K562 (cell line): ENCODE measurements around the gene MAPKAPK2. TPM values are rescaled to one million over a fixed set of nuclear protein-coding genes. Genes with fewer than 3 reads are reported as not detected.

ENCODE experiments used
- GTF2A2 ChIP-seq: IDR thresholded peaks from 2 replicates; pipeline ENCODE4 v1.6.1; 2016; ENCODE audit warnings: mild to moderate bottlenecking, missing genetic modification characterization, missing compliant biosample characterization
- HCFC1 ChIP-seq: IDR thresholded peaks from 2 replicates; pipeline ENCODE4 v1.6.1; 2012; ENCODE audit warnings: low read depth, low read length, improper control_type of control experiment
- HMGXB4 ChIP-seq: sonication (generic); formaldehyde crosslinking; IDR thresholded peaks from 2 replicates; pipeline ENCODE4 v1.8.1; 2023; ENCODE audit warnings: mild to moderate bottlenecking, missing genetic modification reagents
- MBD2 ChIP-seq: sonication (generic); IDR thresholded peaks from 2 replicates; pipeline ENCODE4 v1.6.1; 2016; ENCODE audit warnings: low read depth, borderline replicate concordance
- RBM14 ChIP-seq: fragments of 200-400 bp; formaldehyde crosslinking; IDR thresholded peaks from 2 replicates; pipeline ENCODE4 v1.6.1; 2018; ENCODE audit warnings: low read depth, mild to moderate bottlenecking, low read length, moderate library complexity, borderline replicate concordance; ENCODE audit not compliant: insufficient read depth
- SAP30 ChIP-seq: fragments of 200-600 bp; sonication (generic); IDR thresholded peaks from 2 replicates; pipeline ENCODE4 v1.6.1; 2012; ENCODE audit warnings: borderline replicate concordance, low read depth, mild to moderate bottlenecking, moderate library complexity, low read length, control low read depth, inconsistent platforms; ENCODE audit not compliant: insufficient read depth, poor library complexity, severe bottlenecking
- SNRNP70 ChIP-seq: fragments of 200-400 bp; formaldehyde crosslinking; optimal IDR thresholded peaks from 2 replicates; pipeline ENCODE3; 2017; ENCODE audit warnings: low read depth, low read length
- USF1 ChIP-seq: sonication (generic); formaldehyde crosslinking; IDR thresholded peaks from 2 replicates; pipeline ENCODE4 v1.9.0; 2022; ENCODE audit warnings: mild to moderate bottlenecking, missing genetic modification reagents
- ZNF184 ChIP-seq: sonication (generic); formaldehyde crosslinking; IDR thresholded peaks from 2 replicates; pipeline ENCODE4 v1.5.0; 2020; ENCODE audit warnings: missing genetic modification reagents
- ZNF395 ChIP-seq: fragments of 200-800 bp; sonication (Bioruptor generic); IDR thresholded peaks from 2 replicates; pipeline ENCODE4 v1.6.1; 2017; ENCODE audit warnings: missing genetic modification characterization, missing compliant biosample characterization
- ZNF407 ChIP-seq: fragments of 450-650 bp; IDR thresholded peaks from 2 replicates; pipeline ENCODE4 v1.6.1; 2016; ENCODE audit warnings: low read depth
- ZNF75A ChIP-seq: fragments of 450-650 bp; formaldehyde crosslinking; IDR thresholded peaks from 2 replicates; pipeline ENCODE4 v1.4.0; 2020; ENCODE audit warnings: mild to moderate bottlenecking
- ZNF76 ChIP-seq: fragments of 250-450 bp; sonication (Bioruptor Pico); IDR thresholded peaks from 2 replicates; pipeline ENCODE4 v1.4.0; 2020; ENCODE audit warnings: mild to moderate bottlenecking, moderate library complexity, borderline replicate concordance
- polyA plus RNA-seq, 8 experiments: library from polyadenylated mRNA; depleted of rRNA in 4 of 8; stranded (reverse) in 5 of 8; unstranded in 3 of 8; fragments of >200 nt; fragmentation: Nextera tagmentation in 2 of 8; fragmentation: Illumina TruSeq in 1 of 8; extraction: Ambion mirVana in 2 of 8; extraction: Trizol in 1 of 8; gene quantifications; 2 replicates each; pipeline versions ENCODE4 v1.2.1 to v1.2.3, GENCODE V29; 2011 to 2014; ENCODE audit warnings: inconsistent platforms in 1 of 8, missing spikeins in 1 of 8
- total RNA-seq, 7 experiments: library from RNA; depleted of rRNA in 6 of 7; stranded (reverse); fragments of >200 nt in 6 of 7; fragmentation: Illumina TruSeq in 2 of 7; extraction: Trizol in 2 of 7; gene quantifications; 2 replicates each; pipeline versions ENCODE4 v1.2.1 to v1.2.3, GENCODE V29; 2011 to 2021; ENCODE audit warnings: low replicate concordance in 1 of 7

MAPKAPK2 gene
- total and polyA plus RNA-seq, 9 of the 15 experiments (the other 6 are each of a cell fraction or from before 2014, with no cell fraction given), result 0.63 to 94.2 (median 52.1) TPM

GRCh38 chr1:206685334-206685768 lies 646 bp downstream of the MAPKAPK2 start (continued):
- TF ChIP-seq SAP30 (peak; percentile 21), ZNF184 (CRISPR knock-in tag) (no peak), USF1 (CRISPR knock-in tag) (no peak), HCFC1 (no peak), ZNF395 (CRISPR knock-in tag) (0 out of 2 replicates have a peak, but pooled peaks have one; percentile 72), ZNF75A (CRISPR knock-in tag) (no peak), SNRNP70 (no peak), HMGXB4 (CRISPR knock-in tag) (0 out of 2 replicates have a peak, but pooled peaks have one; percentile 65), ZNF407 (no peak), ZNF76 (CRISPR knock-in tag) (no peak), GTF2A2 (tag) (no peak), RBM14 (no peak), MBD2 (no peak)
